Gastrocnemius medialis (tissue), 4 donors: ENCODE results near the gene R3HDM1.

Experiments
- CTCF ChIP-seq, 5 experiments: fragments of 450-650 bp in 3 of 5; fragments of 200-600 bp in 2 of 5; sonication (generic) in 2 of 5; IDR thresholded peaks in 4 of 5; conservative IDR thresholded peaks in 1 of 5; 1 replicate in 4 of 5; 2 replicates in 1 of 5; pipeline ENCODE4 v1.5.1; 2016 to 2019; ENCODE audit warnings: antibody characterized with exemption in 5 of 5, mild to moderate bottlenecking in 3 of 5, moderate library complexity in 3 of 5
- POLR2A ChIP-seq, 2 donors: fragments of 450-650 bp; IDR thresholded peaks; one replicate each; pipeline ENCODE4 v1.6.1; 2017; ENCODE audit warnings: antibody characterized with exemption in 2 of 2, mild to moderate bottlenecking in 2 of 2, moderate library complexity in 2 of 2

DNA sequence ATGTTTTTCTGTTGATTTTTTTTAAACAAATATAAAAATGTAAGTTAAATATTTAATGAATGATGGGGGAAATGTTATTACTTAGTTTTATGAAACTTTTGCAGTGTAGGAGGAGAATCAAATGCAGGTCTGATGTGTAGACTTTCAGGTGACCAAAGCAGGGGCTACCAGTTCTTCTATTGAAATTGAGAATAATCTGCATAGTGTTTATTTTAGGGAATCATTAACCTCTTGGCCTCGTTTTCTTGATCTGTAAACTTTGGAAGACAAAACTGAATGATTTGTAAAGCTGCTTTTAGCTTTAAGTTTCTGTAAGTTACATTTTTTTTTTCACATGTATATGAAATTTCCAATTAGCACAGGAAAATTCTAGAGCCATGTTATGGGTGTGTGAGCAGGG is 99.2 kb downstream of the R3HDM1 start:
- TF ChIP-seq CTCF (IDR thresholded peaks at IDR 0.05 in 4 of 5, conservative IDR thresholded peaks at IDR 0.05 in 1 of 5) (no peak), POLR2A (IDR thresholded peaks at IDR 0.05) (no peak)
